Breast epithelium (tissue), 4 donors: Measurements from ENCODE around the gene EPHA6. TPM values are rescaled to one million over a fixed set of nuclear protein-coding genes. Genes with fewer than 3 reads are reported as not detected.

Experiments used
- DNase-seq, 2 donors: peaks; one replicate each; pipeline ENCODE4 v3.0.0-alpha.2; 2019; ENCODE audit warnings: low spot score in 2 of 2
- H3K27ac ChIP-seq, 2 donors: fragments of 200-600 bp; sonication (generic) in 1 of 2; one replicate each; pipeline ENCODE4 v1.5.1; 2016 to 2019; ENCODE audit warnings: mild to moderate bottlenecking in 1 of 2
- H3K27me3 ChIP-seq, 2 donors: fragments of 200-600 bp; sonication (generic) in 1 of 2; one replicate each; pipeline versions ENCODE4 v1.5.1 to v1.6.0; 2017 to 2019; ENCODE audit warnings: control low read depth in 1 of 2, mild to moderate bottlenecking in 1 of 2
- H3K36me3 ChIP-seq: fragments of 200-600 bp; one replicate; pipeline ENCODE4 v1.5.1; 2019
- H3K4me1 ChIP-seq, 2 donors: fragments of 200-600 bp; sonication (generic); one replicate each; pipeline ENCODE4 v1.5.1; 2016 to 2019; ENCODE audit warnings: control low read depth in 1 of 2
- H3K4me3 ChIP-seq, 3 donors: fragments of 200-600 bp; sonication (generic); 1 replicate in 2 of 3; 2 replicates in 1 of 3; pipeline ENCODE4 v1.5.1; 2016 to 2019; ENCODE audit warnings: mild to moderate bottlenecking in 3 of 3, moderate library complexity in 2 of 3
- H3K9me3 ChIP-seq, 2 donors: fragments of 200-600 bp; sonication (generic) in 1 of 2; one replicate each; pipeline ENCODE4 v1.5.1; 2016 to 2019; ENCODE audit warnings: control low read depth in 1 of 2
- CTCF ChIP-seq, 3 donors: fragments of 450-650 bp; IDR thresholded peaks; one replicate each; pipeline ENCODE4 v1.5.1; 2016 to 2017; ENCODE audit warnings: antibody characterized with exemption in 3 of 3, mild to moderate bottlenecking in 3 of 3, moderate library complexity in 3 of 3
- POLR2A ChIP-seq: fragments of 450-650 bp; IDR thresholded peaks from one replicate; pipeline ENCODE4 v1.6.1; 2016; ENCODE audit warnings: antibody characterized with exemption, mild to moderate bottlenecking, moderate library complexity
- POLR2AphosphoS5 ChIP-seq, 3 donors: sonication (generic); formaldehyde crosslinking; IDR thresholded peaks; one replicate each; pipeline ENCODE4 v1.6.1; 2017; ENCODE audit warnings: antibody characterized with exemption in 3 of 3
- intact Hi-C: fragments of 100-400 bp; cut with DNase I; formaldehyde crosslinking; loops from one replicate; pipeline ENCODE4 v1.15.1; 2023; ENCODE audit warnings: low total_unique reads
- total RNA-seq, 3 donors: library from RNA; depleted of rRNA; stranded (reverse); fragments of >200 nt; gene quantifications; one replicate each; pipeline ENCODE4 v1.1.0, GENCODE V29; 2016

EPHA6 gene
- total RNA-seq, 3 donors from 2014 or later: 0.98 to 1.4 (median 1.2) TPM

- H3K4me3 ChIP-seq: no peak overlapping the region
- peaks cover 0 to 5% of the 10 kb centered on the region in 2 donors for H3K4me1 ChIP-seq
- TF ChIP-seq CTCF (IDR thresholded peaks at IDR 0.05) (no peak), POLR2A (no peak), POLR2AphosphoS5 (IDR thresholded peaks at IDR 0.05) (no peak)
- H3K9me3 ChIP-seq: no peaks in the 10 kb centered on the region
- H3K27me3 ChIP-seq: no peaks in the 10 kb centered on the region
- DNase-seq: no peak
- intact Hi-C loops: no loop called here
- H3K27ac ChIP-seq: no peak overlapping the region
- H3K36me3 ChIP-seq: no peaks in the 10 kb centered on the region
Observed at GRCh38 chr3:97230486-97230885, 416.1 kb downstream of the EPHA6 start.

- intact Hi-C loops: no loop called here
- no peaks in the 10 kb centered on the region for H3K9me3 ChIP-seq
- H3K4me1 ChIP-seq: peaks cover 0 to 5% of the 10 kb centered on the region in 2 donors
- H3K36me3 ChIP-seq: no peaks in the 10 kb centered on the region
- H3K4me3 ChIP-seq: peak overlapping the region in 1 of 3 donors; percentile 15
- no peak for TF ChIP-seq POLR2A
- TF ChIP-seq POLR2AphosphoS5 (IDR thresholded peaks at IDR 0.05): peak in 1 of 3 donors; percentile 12
- TF ChIP-seq CTCF (IDR thresholded peaks at IDR 0.05): no peak
- peak overlapping the region; percentile 46 to 66 for H3K27ac ChIP-seq
- no peaks in the 10 kb centered on the region for H3K27me3 ChIP-seq
- DNase-seq: peak; percentile 60 to 74
Observed at GRCh38 chr3:97232393-97233034, 418.1 kb downstream of the EPHA6 start.

- H3K36me3 ChIP-seq: no peaks in the 10 kb centered on the region
- H3K9me3 ChIP-seq: no peaks in the 10 kb centered on the region
- H3K4me3 ChIP-seq: no peak overlapping the region
- no peaks in the 10 kb centered on the region for H3K27me3 ChIP-seq
- DNase-seq: no peak
- peak overlapping the region in 1 of 2 donors; percentile 22 for H3K27ac ChIP-seq
- peaks cover 0 to 5% of the 10 kb centered on the region in 2 donors for H3K4me1 ChIP-seq
- intact Hi-C loops: no loop called here
- TF ChIP-seq CTCF (IDR thresholded peaks at IDR 0.05) (no peak), POLR2AphosphoS5 (IDR thresholded peaks at IDR 0.05) (no peak), POLR2A (no peak)
Observed at GRCh38 chr3:97235179-97235578, 420.8 kb downstream of the EPHA6 start.

DNA sequence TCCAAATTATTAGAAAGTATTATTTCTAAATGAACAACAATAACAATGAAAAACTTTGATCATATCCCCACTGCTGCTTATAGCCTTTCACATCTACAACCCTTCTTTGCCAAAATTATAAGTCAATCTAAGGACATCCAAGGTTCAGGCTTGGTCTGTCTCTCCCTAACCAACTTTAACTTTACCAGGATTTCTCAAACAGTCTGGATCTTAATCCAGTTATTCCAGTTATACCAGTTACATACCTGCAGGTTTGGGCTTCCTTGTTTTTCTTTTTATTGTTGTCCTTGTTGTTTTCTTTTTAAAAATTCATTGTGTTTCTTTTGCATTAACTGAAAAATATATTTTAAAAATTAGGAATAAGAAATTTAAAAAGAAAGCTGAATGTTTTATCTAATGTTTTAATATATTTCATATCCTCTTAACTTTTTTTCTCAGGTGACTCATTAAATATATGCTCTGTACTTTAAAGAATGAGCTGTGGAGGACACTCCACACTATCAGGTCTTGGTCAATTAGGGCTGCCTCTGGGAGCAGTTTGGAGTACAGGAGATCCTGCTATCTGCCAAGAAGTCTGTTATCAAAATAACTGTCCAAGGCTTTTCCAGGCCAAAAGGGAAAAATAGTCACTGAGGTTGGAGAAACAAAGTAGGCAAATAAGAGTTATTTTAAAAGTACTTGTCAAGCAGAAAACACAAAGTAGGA, 421.4 kb downstream of the EPHA6 start:
- no peaks in the 10 kb centered on the region for H3K9me3 ChIP-seq
- H3K27ac ChIP-seq: peak overlapping the region in 1 of 2 donors; percentile 22
- H3K4me3 ChIP-seq: no peak overlapping the region
- no peaks in the 10 kb centered on the region for H3K27me3 ChIP-seq
- DNase-seq: no peak
- no peak for TF ChIP-seq POLR2A
- no peak for TF ChIP-seq POLR2AphosphoS5 (IDR thresholded peaks at IDR 0.05)
- no peak for TF ChIP-seq CTCF (IDR thresholded peaks at IDR 0.05)
- peaks cover 0 to 5% of the 10 kb centered on the region in 2 donors for H3K4me1 ChIP-seq
- intact Hi-C loops: no loop called here
- no peaks in the 10 kb centered on the region for H3K36me3 ChIP-seq

DNA sequence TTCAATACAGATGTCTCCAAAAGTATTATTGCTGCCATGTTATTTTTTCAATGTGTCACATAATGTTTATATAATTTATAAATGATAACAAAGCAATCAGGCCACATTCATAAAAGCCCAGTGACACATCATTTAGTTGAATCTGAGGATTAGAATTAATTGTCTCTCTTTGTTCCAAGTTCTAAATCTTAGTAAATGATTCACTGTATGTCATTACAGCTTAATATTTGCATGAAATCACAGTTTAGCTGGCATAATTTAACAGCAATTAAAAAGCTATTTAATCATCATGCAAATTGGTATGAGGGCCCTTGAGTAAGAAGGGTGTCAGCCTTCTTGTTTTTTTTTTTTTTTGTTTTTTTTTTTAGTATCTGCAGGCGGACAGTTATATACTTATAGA, 427.0 kb downstream of the EPHA6 start:
- Histone ChIP-seq H3K36me3 (no peaks in the 10 kb centered on the region), H3K4me3 (no peak overlapping the region), H3K27me3 (no peaks in the 10 kb centered on the region), H3K9me3 (no peaks in the 10 kb centered on the region), H3K27ac (no peak overlapping the region), H3K4me1 (no peaks in the 10 kb centered on the region)
- TF ChIP-seq POLR2A: no peak
- no peak for TF ChIP-seq CTCF (IDR thresholded peaks at IDR 0.05)
- no peak for TF ChIP-seq POLR2AphosphoS5 (IDR thresholded peaks at IDR 0.05)
- no peak for DNase-seq
- intact Hi-C loops: no loop called here
